Karpas-422 (cell line): ENCODE results near the gene TREH. TPM values are rescaled to one million over a fixed set of nuclear protein-coding genes. Genes with fewer than 3 reads are reported as not detected.
A peak's percentile ranks its signal among the peaks of the same experiment; 100 is the strongest.
"Not testable (repeated sequence)": the region's sequence is repeated elsewhere in the genome, so short reads cannot be mapped to it uniquely, and the experiment has no call there.

Experiments
- DNase-seq: peaks from one replicate; pipeline ENCODE4 v3.0.0-alpha.2; 2015
- H2AFZ ChIP-seq: fragments of 200-600 bp; sonication (generic); 2 replicates; pipeline ENCODE4 v1.6.1; 2014; ENCODE audit warnings: antibody characterized with exemption, low read length, mixed read lengths
- H3K27ac ChIP-seq: fragments of 200-600 bp; sonication (generic); 2 replicates; pipeline ENCODE4 v1.5.1; 2014; ENCODE audit warnings: mild to moderate bottlenecking, low read length, moderate library complexity
- H3K27me3 ChIP-seq: fragments of 200-600 bp; sonication (generic); 2 replicates; pipeline ENCODE4 v1.6.1; 2014; ENCODE audit warnings: low read length, mixed read lengths
- H3K36me3 ChIP-seq: fragments of 200-600 bp; sonication (generic); 2 replicates; pipeline ENCODE4 v1.6.1; 2014; ENCODE audit warnings: low read length, mixed read lengths; ENCODE audit not compliant: insufficient read depth
- H3K4me1 ChIP-seq: fragments of 200-600 bp; sonication (generic); 2 replicates; pipeline ENCODE4 v1.6.1; 2014; ENCODE audit warnings: mild to moderate bottlenecking, low read length, mixed read lengths
- H3K4me2 ChIP-seq: fragments of 200-600 bp; sonication (generic); 2 replicates; pipeline ENCODE4 v1.6.1; 2014; ENCODE audit warnings: low read length, low read depth, mild to moderate bottlenecking; ENCODE audit not compliant: poor library complexity, severe bottlenecking
- H3K4me3 ChIP-seq: fragments of 200-600 bp; sonication (generic); 2 replicates; pipeline ENCODE4 v1.5.1; 2014; ENCODE audit warnings: mild to moderate bottlenecking, antibody characterized with exemption, low read length, mixed read lengths
- H3K79me2 ChIP-seq: fragments of 200-600 bp; sonication (generic); 2 replicates; pipeline ENCODE4 v1.6.1; 2014; ENCODE audit warnings: mild to moderate bottlenecking, low read length, mixed read lengths
- H3K9ac ChIP-seq: fragments of 200-600 bp; sonication (generic); 2 replicates; pipeline ENCODE4 v1.6.0; 2014; ENCODE audit warnings: low read length
- H3K9me2 ChIP-seq: fragments of 200-600 bp; sonication (generic), shearing (Covaris generic); replicated peaks from 2 replicates; pipeline ENCODE4 v1.6.0; 2014; ENCODE audit warnings: mild to moderate bottlenecking, low read length, moderate library complexity; ENCODE audit not compliant: insufficient read depth
- H3K9me3 ChIP-seq: fragments of 300-700, 200-600 bp; sonication (generic); 2 replicates; pipeline ENCODE4 v1.6.1; 2014; ENCODE audit warnings: low read length, mixed read lengths
- H4K20me1 ChIP-seq: fragments of 200-600 bp; sonication (generic); 2 replicates; pipeline ENCODE4 v1.6.1; 2014; ENCODE audit warnings: mild to moderate bottlenecking, antibody characterized with exemption, low read length, low read depth; ENCODE audit not compliant: insufficient read depth
- total RNA-seq: library from RNA; depleted of rRNA; stranded (reverse); fragments of >200 nt; shearing (Covaris generic); gene quantifications from 2 replicates; pipeline ENCODE4 v1.2.3, GENCODE V29; 2014; ENCODE audit warnings: low replicate concordance

The TREH gene
- total RNA-seq, 1 experiment from 2014 or later, result not detected

- no peak overlapping the region for H3K27ac ChIP-seq
- no peak for DNase-seq
- no peaks in the 10 kb centered on the region for H4K20me1 ChIP-seq
- H3K4me3 ChIP-seq, result no peak overlapping the region
- no peaks in the 10 kb centered on the region for H3K9me3 ChIP-seq
- no peaks in the 10 kb centered on the region for H3K9me2 ChIP-seq
- H3K4me2 ChIP-seq, result no peak overlapping the region
- no peaks in the 10 kb centered on the region for H3K79me2 ChIP-seq
- no peak overlapping the region for H2AFZ ChIP-seq
- no peaks in the 10 kb centered on the region for H3K27me3 ChIP-seq
- no peaks in the 10 kb centered on the region for H3K4me1 ChIP-seq
- H3K36me3 ChIP-seq, result no peaks in the 10 kb centered on the region
- no peak overlapping the region for H3K9ac ChIP-seq
These were observed 63.5 kb downstream of the TREH start for GRCh38 chr11:118615976-118616371.

- Histone ChIP-seq H3K9ac (no peak overlapping the region), H3K36me3 (no peaks in the 10 kb centered on the region), H3K27me3 (no peaks in the 10 kb centered on the region), H3K79me2 (no peaks in the 10 kb centered on the region), H3K4me1 (peaks cover 3% of the 10 kb centered on the region; the same call in 1 of the 2 replicates), H2AFZ (no peak overlapping the region), H3K4me2 (no peak overlapping the region), H3K9me3 (no peaks in the 10 kb centered on the region), H3K4me3 (no peak overlapping the region), H3K9me2 (no peaks in the 10 kb centered on the region), H4K20me1 (no peaks in the 10 kb centered on the region), H3K27ac (no peak overlapping the region)
- no peak for DNase-seq
These were observed 64.0 kb downstream of the TREH start for GRCh38 chr11:118615282-118615975.

- Histone ChIP-seq H3K9me3 (no peaks in the 10 kb centered on the region), H3K4me1 (peaks cover 12% of the 10 kb centered on the region; the same call in 1 of the 2 replicates), H3K9ac (no peak overlapping the region), H3K79me2 (no peaks in the 10 kb centered on the region), H3K27me3 (no peaks in the 10 kb centered on the region), H3K4me2 (no peak overlapping the region), H3K4me3 (no peak overlapping the region), H4K20me1 (no peaks in the 10 kb centered on the region), H3K27ac (no peak overlapping the region), H3K9me2 (no peaks in the 10 kb centered on the region), H3K36me3 (no peaks in the 10 kb centered on the region), H2AFZ (no peak overlapping the region)
- no peak for DNase-seq
These were observed 64.9 kb downstream of the TREH start for GRCh38 chr11:118614511-118614910.

GRCh38 chr11:118612378-118612777 is 67.1 kb downstream of the TREH start:
- H3K27ac ChIP-seq, result no peak overlapping the region
- H3K4me3 ChIP-seq, result no peak overlapping the region
- H3K4me1 ChIP-seq, result peaks cover 25% of the 10 kb centered on the region
- no peak overlapping the region for H2AFZ ChIP-seq
- H3K27me3 ChIP-seq, result no peaks in the 10 kb centered on the region
- no peaks in the 10 kb centered on the region for H4K20me1 ChIP-seq
- no peaks in the 10 kb centered on the region for H3K9me3 ChIP-seq
- H3K36me3 ChIP-seq, result no peaks in the 10 kb centered on the region
- DNase-seq, result no peak
- H3K4me2 ChIP-seq, result no peak overlapping the region
- no peaks in the 10 kb centered on the region for H3K9me2 ChIP-seq
- H3K79me2 ChIP-seq, result no peaks in the 10 kb centered on the region
- no peak overlapping the region for H3K9ac ChIP-seq

- H3K4me3 ChIP-seq, H3K27me3 ChIP-seq, H3K36me3 ChIP-seq, H3K9me2 ChIP-seq, DNase-seq, H2AFZ ChIP-seq, H3K27ac ChIP-seq, H3K4me2 ChIP-seq, H3K9ac ChIP-seq, H3K79me2 ChIP-seq, H4K20me1 ChIP-seq, H3K9me3 ChIP-seq: not testable (repeated sequence)
- H3K4me1 ChIP-seq, result peaks cover 25% of the 10 kb centered on the region
These were observed 68.0 kb downstream of the TREH start for GRCh38 chr11:118611433-118611795.

- Histone ChIP-seq H3K27me3 (no peaks in the 10 kb centered on the region), H3K9ac (no peak overlapping the region), H3K9me2 (no peaks in the 10 kb centered on the region), H3K4me3 (no peak overlapping the region), H3K36me3 (no peaks in the 10 kb centered on the region), H3K27ac (no peak overlapping the region), H3K4me2 (peak overlapping the region; percentile 38), H2AFZ (no peak overlapping the region), H4K20me1 (no peaks in the 10 kb centered on the region), H3K4me1 (peaks cover 25% of the 10 kb centered on the region), H3K79me2 (no peaks in the 10 kb centered on the region), H3K9me3 (no peaks in the 10 kb centered on the region)
- peak; percentile 78 for DNase-seq
These were observed 68.5 kb downstream of the TREH start for GRCh38 chr11:118610773-118611432.

- H3K36me3 ChIP-seq, result no peaks in the 10 kb centered on the region
- no peaks in the 10 kb centered on the region for H3K9me3 ChIP-seq
- H4K20me1 ChIP-seq, result no peaks in the 10 kb centered on the region
- H3K4me2 ChIP-seq, result peak overlapping the region; percentile 38
- no peaks in the 10 kb centered on the region for H3K27me3 ChIP-seq
- H3K9me2 ChIP-seq, result no peaks in the 10 kb centered on the region
- no peaks in the 10 kb centered on the region for H3K79me2 ChIP-seq
- H3K4me1 ChIP-seq, result peaks cover 25% of the 10 kb centered on the region
- no peak overlapping the region for H3K4me3 ChIP-seq
- H3K27ac ChIP-seq, result no peak overlapping the region
- H2AFZ ChIP-seq, result no peak overlapping the region
- H3K9ac ChIP-seq, result no peak overlapping the region
- no peak for DNase-seq
These were observed 69.2 kb downstream of the TREH start for GRCh38 chr11:118610225-118610772.

- H3K4me1 ChIP-seq, result peaks cover 25% of the 10 kb centered on the region
- no peaks in the 10 kb centered on the region for H3K36me3 ChIP-seq
- no peaks in the 10 kb centered on the region for H3K9me3 ChIP-seq
- no peak overlapping the region for H3K4me3 ChIP-seq
- no peak overlapping the region for H3K9ac ChIP-seq
- H2AFZ ChIP-seq, result no peak overlapping the region
- no peak for DNase-seq
- H3K4me2 ChIP-seq, result peak overlapping the region; percentile 38
- H3K79me2 ChIP-seq, result no peaks in the 10 kb centered on the region
- no peak overlapping the region for H3K27ac ChIP-seq
- H4K20me1 ChIP-seq, result no peaks in the 10 kb centered on the region
- H3K27me3 ChIP-seq, result no peaks in the 10 kb centered on the region
- no peaks in the 10 kb centered on the region for H3K9me2 ChIP-seq
These were observed 69.8 kb downstream of the TREH start for GRCh38 chr11:118609380-118610224.
